ENCODE measurements around the gene PRPS2.

DNA sequence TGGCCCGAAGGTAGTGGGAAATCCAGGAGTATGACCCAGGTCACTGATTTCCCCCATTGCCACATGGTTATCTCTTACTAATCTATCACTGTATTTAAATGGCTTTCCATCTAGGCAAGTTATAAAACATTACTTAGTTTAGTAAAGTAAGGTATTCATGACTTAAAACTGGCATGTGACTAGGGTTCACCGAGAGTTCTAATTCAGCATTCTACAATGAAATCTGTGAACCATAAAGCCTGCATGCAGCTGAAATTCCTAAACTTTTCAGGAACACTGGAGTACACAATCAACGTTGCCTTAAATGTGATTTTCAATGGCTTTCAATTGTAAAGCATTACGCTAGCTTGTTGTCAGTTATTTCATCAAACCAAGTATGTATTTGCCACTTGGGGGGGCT, 22.7 kb upstream of the PRPS2 start:
- TF ChIP-seq, protein P1, sequence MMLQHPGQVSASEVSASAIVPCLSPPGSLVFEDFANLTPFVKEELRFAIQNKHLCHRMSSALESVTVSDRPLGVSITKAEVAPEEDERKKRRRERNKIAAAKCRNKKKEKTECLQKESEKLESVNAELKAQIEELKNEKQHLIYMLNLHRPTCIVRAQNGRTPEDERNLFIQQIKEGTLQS (CRISPR knock-in tag; IDR thresholded peaks at IDR 0.05): no peak
- TF ChIP-seq CREB1 (IDR thresholded peaks at IDR 0.05) (no peak), CREB1 (CRISPR knock-in tag; IDR thresholded peaks at IDR 0.05) (no peak)

All from HepG2 (cell line).